Skeletal muscle satellite cell (primary cell): Measurements from ENCODE around the gene TMUB1.
A peak's percentile ranks its signal among the peaks of the same experiment; 100 is the strongest.

Experiments used
- H3K27me3 ChIP-seq: 2 replicates; pipeline ENCODE4 v1.7.0; 2013; ENCODE audit warnings: low read length; ENCODE audit not compliant: control insufficient read depth, insufficient read depth
- H3K36me3 ChIP-seq: 2 replicates; pipeline ENCODE4 v1.7.0; 2013; ENCODE audit warnings: mild to moderate bottlenecking, control low read depth, low read length; ENCODE audit not compliant: insufficient read depth
- H3K4me1 ChIP-seq: 2 replicates; pipeline ENCODE4 v1.7.0; 2013; ENCODE audit warnings: low read length; ENCODE audit not compliant: control insufficient read depth, insufficient read depth
- H3K4me2 ChIP-seq: 2 replicates; pipeline ENCODE4 v1.7.0; 2013; ENCODE audit warnings: mild to moderate bottlenecking, low read length
- H3K4me3 ChIP-seq: 2 replicates; pipeline ENCODE4 v1.7.0; 2013; ENCODE audit warnings: low read length
- H3K9ac ChIP-seq: 2 replicates; pipeline ENCODE4 v1.7.0; 2013; ENCODE audit warnings: mild to moderate bottlenecking, low read depth, low read length, moderate library complexity
- H3K9me3 ChIP-seq: replicated peaks from 2 replicates; pipeline ENCODE4 v1.7.0; 2013; ENCODE audit warnings: mild to moderate bottlenecking, control low read depth, low read length

Gene TMUB1

DNA sequence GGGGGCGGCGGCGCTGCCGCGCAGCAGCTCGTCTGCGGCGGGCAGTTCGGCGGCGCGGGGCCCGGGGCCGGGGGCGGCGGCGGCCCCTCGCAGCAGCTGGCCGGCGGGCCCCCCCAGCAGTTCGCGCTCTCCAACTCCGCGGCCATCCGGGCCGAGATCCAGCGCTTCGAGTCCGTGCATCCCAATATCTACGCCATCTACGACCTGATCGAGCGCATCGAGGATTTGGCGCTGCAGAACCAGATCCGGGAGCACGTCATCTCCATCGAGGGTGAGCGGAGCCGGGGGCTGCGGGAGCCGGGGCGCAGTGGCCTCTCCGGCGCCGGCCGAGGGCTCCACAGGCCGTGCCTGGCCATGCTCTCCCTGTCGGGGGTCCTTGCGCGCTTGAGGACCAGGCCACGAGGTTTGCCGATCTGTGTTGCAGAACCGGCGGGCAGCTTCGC is 3.5 kb upstream of the TMUB1 start:
- Histone ChIP-seq H3K4me3 (peak overlapping the region; percentile 88), H3K36me3 (peaks cover 3% of the 10 kb centered on the region), H3K9ac (peak overlapping the region; percentile 90), H3K4me1 (peaks cover 47% of the 10 kb centered on the region), H3K27me3 (no peaks in the 10 kb centered on the region), H3K9me3 (no peaks in the 10 kb centered on the region), H3K4me2 (peak overlapping the region; percentile 100)

DNA sequence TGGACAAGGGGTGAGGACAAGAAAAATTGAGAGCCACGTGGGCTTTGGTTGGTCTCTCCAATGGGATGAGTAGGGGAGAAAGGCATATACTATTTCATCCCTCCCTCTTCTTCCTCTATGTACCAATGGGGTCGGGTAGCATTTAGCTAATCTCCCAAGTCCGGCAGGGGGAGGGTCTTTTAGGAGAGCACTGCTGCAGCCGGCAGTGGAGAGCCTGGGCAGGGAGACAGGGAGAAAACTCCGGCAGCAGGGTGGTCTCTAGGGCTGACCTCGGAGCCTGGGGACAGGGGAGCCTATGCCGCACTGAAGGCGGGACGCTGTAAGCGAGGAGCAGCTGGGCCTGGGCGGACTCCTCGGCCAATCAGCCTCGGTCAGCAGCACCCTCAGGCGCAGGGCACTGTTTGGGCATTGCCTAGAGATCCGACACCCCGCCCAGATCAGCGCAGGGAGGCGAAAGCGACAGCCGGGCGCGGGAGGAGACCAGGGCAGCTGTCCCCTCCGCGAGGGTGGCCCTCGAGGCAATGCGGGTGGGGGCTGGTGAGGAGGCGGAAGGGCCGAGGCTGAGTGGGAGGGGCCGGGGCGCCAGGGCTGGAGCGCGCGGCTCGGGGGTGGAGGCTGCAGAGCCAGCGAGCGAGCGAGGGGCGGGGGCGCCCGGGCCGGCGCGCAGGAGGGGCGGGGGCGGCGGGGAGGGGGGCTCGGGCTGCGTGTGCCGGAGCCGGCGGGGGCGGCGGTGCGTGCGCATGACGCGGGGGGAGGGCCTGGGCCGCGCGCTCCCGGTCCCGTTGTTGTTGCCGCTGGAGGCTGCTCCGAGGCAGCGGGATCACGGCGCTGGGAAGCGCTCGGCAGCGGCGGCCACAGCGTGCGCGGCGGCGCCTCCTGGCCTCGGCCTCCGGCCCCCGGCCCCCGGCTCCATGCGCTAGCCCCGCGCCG is 2.7 kb upstream of the TMUB1 start, which contains the start of gene AGAP3:
Gene AGAP3, plus strand, starts transcription at position 785 of the 930 bp plus-strand sequence. CDS start 267 bp downstream, outside the sequence.
- Histone ChIP-seq H3K27me3 (no peaks in the 10 kb centered on the region), H3K4me1 (peaks cover 56% of the 10 kb centered on the region), H3K4me3 (peak within 1 kb of the TSS; percentile 88), H3K9ac (peak within 1 kb of the TSS; percentile 90), H3K9me3 (no peaks in the 10 kb centered on the region), H3K4me2 (peak within 1 kb of the TSS; percentile 100), H3K36me3 (no peaks in the 10 kb centered on the region)

DNA sequence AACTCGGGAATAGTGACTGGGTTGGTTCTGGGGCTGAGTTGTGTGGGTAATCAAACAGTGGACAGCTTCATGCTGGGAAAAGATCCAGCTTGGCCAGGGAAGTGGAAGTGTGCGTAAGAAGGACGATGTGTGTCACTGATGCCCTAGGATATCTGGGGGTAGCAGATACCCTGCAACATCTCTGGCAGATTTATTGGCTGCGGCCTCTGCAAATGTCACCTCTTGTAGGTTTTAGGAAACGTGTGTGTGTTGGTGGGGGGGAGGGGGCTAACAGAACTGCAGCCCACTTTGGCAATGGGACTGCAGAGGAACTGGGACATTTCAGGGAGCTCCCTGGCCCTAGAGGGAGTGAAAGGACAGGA is 2.0 kb upstream of the TMUB1 start:
- Histone ChIP-seq H3K9ac (peak overlapping the region; percentile 71), H3K36me3 (no peaks in the 10 kb centered on the region), H3K4me1 (peaks cover 58% of the 10 kb centered on the region), H3K4me3 (peak overlapping the region; percentile 79), H3K27me3 (no peaks in the 10 kb centered on the region), H3K4me2 (peak overlapping the region; percentile 82), H3K9me3 (no peaks in the 10 kb centered on the region)

DNA sequence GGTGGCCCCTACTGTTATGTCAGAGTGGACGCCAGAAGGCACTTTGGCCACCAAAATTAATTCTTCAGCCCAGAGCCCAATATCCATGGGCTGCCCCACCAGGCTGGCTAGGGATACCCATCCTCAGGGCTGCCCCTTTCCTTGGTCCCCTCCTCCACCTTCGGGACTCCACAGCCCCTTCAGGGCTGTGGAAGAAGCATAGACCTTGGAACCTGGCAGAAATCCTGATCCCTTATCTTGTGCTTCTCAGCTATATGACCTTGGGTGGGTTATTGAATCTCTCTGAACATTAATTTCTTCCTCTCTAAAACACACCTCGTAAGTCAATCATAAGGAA is 499 bp upstream of the TMUB1 start:
- Histone ChIP-seq H3K9ac (peak overlapping the region; percentile 99), H3K4me3 (peak overlapping the region; percentile 81), H3K4me1 (peaks cover 55% of the 10 kb centered on the region), H3K9me3 (no peaks in the 10 kb centered on the region), H3K36me3 (peaks cover 3% of the 10 kb centered on the region), H3K27me3 (no peaks in the 10 kb centered on the region), H3K4me2 (peak overlapping the region; percentile 99)

DNA sequence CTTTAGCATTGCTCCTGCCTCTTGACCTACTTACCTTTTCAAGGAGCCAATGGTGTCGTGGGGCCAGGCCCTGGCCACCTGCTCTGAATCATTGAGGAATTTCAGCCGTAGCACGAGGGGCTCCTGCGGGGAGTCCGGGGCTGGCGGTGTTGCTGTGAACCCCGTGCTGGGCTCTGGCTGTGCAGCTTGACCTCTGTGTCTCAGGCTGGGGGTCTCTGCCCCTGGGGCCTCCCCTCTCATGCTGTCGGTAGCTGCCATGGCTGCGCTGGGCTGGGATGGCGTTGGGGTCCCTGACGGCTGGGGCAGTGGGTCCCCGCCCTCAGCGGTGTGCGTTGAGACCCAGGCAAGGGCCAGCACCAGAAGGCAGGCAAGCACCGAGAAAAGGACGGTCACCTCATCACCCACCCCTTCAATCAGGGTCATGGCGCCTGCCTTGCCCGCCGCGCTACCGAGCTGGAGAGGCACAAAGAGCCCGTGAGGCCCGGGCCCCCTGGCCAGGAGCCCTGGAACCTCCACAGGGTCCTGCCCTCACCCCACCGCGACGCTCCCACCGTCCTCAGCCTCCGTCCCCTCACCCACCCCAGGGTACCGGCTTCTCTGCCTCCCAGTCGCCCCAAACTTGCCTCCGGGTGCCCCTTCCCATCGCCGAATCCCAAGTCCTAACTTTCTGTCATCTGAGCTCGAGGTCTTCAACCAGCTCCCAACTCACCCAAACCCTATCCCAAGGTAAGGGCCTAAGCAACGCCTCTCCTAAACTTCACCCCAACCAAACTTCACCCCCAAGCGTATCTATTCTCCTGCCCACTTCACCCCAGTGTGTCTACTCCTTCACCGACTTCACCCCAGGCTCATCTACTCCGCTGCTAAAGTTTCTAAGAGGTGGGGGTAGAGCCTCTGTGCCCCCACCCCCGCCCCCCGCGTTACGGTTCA is 887 bp downstream of the TMUB1 start:
- Histone ChIP-seq H3K27me3 (no peaks in the 10 kb centered on the region), H3K4me2 (peak overlapping the region; percentile 99), H3K9ac (peak overlapping the region; percentile 99), H3K4me1 (peaks cover 45% of the 10 kb centered on the region), H3K9me3 (no peaks in the 10 kb centered on the region), H3K4me3 (peak overlapping the region; percentile 81), H3K36me3 (peaks cover 6% of the 10 kb centered on the region)

DNA sequence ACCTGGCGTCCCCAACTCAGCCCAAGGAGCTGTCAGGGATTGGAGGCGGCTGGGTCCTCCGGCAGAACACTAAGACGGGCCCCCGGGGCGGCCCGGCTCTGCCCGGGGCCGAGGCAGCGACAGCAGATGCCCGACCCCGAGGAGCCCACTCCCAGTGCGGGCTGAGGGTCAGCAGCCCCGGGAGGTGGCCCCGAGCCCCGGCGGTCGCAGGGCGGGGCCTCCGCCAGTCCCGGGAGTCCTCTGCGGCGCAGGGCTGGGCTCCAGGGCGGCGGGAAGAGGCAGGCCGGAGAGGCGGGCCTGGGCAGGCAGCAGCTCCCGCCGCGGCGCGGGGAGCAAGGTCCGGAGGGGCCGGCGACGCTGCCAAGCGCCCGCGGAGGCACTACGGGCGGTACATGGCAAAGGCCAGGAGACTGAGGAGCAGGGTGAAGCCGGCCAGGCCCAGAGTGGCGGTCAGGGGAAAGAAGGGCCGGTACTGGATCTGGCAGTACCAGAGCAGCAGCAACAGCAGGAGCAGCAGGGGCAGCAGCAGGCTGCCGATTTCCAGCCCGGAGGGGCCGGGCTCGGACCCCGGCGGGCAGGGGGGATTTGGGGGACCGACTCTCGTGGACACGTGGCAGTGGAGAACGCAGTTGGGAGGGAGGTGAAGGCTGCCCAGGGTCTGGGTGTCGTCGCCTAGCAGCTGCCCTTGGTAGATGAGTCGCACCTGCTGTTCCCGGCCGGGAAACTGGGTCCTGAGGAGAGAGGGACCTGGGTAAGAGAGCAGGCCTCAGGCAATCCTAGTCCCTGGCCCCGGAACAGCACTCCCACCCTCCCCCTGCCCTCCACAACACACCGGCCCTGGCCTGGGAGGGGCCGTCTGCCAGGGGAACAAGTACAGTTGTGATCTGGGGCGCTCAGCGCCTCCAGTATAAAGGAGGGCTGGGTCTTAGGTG is 1.9 kb downstream of the TMUB1 start:
- Histone ChIP-seq H3K9me3 (no peaks in the 10 kb centered on the region), H3K4me1 (peaks cover 45% of the 10 kb centered on the region), H3K4me2 (peak overlapping the region; percentile 99), H3K27me3 (no peaks in the 10 kb centered on the region), H3K9ac (peak overlapping the region; percentile 99), H3K36me3 (peaks cover 14% of the 10 kb centered on the region), H3K4me3 (peak overlapping the region; percentile 81)

DNA sequence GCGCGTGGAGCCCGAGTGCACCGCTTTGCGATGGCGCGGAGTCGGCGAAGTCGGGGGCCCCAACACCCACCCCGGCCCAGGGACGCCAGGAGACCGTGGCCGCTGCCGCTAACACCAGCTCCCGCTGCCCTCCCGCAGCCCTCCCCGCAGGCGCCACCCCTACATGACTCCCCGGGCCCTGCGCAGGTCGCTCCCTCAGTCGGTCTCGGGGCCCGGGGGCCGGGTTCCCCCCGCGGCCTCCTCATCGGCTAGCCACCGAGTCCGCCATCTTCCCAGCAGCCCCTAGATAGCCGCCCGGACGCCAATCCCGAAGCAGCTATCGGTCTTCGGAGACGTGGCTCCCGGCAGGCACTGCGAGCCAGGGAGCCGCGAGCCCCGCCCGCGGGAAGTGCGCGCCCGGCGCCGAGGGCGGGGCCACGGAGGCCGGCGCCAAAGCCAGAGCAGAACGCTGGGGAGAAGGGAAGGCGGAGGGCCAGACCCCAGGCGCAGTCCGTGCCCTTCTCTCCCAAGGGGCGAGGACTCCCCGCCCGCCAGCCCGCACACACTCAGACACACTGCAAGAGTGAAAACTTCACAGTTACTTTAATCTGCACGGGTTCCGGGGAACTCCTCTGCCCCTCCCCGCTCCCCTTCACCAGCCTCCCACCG is 2.6 kb downstream of the TMUB1 start, which contains the start of gene FASTK:
Gene FASTK, minus strand, starts transcription at position 288 of the 648 bp plus-strand sequence. Its CDS starts 43 bp downstream, at position 245.
- Histone ChIP-seq H3K27me3 (no peaks in the 10 kb centered on the region), H3K36me3 (peaks cover 22% of the 10 kb centered on the region), H3K4me2 (peak within 1 kb of the TSS; percentile 99), H3K4me1 (peaks cover 42% of the 10 kb centered on the region), H3K9ac (peak within 1 kb of the TSS; percentile 99), H3K4me3 (peak within 1 kb of the TSS; percentile 81), H3K9me3 (no peaks in the 10 kb centered on the region)

DNA sequence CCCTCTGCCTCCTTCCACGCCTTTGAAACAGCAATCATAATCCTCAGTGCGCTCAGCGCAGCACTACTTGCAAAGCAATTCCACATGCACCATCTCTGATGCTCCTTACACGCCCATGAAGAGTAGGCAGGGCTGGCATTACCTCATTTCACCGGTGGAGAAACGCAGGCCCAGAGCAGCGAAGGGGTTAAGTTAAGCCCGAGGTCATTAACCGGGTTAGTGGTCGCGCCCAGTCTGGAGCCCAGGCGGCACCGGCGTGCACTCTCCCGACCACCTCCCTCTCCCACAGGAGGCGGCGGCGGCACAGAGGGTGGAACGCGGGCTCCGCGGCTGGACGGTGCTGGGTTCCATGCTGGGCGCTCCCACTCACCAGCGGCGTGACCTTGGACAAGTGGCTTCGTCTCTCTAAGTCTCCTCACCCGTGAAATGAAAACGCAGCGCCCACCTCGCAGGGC is 3.2 kb downstream of the TMUB1 start:
- Histone ChIP-seq H3K36me3 (peaks cover 27% of the 10 kb centered on the region), H3K9ac (peak overlapping the region; percentile 99), H3K4me2 (peak overlapping the region; percentile 79), H3K9me3 (no peaks in the 10 kb centered on the region), H3K4me1 (peaks cover 36% of the 10 kb centered on the region), H3K27me3 (no peaks in the 10 kb centered on the region), H3K4me3 (peak overlapping the region; percentile 81)

DNA sequence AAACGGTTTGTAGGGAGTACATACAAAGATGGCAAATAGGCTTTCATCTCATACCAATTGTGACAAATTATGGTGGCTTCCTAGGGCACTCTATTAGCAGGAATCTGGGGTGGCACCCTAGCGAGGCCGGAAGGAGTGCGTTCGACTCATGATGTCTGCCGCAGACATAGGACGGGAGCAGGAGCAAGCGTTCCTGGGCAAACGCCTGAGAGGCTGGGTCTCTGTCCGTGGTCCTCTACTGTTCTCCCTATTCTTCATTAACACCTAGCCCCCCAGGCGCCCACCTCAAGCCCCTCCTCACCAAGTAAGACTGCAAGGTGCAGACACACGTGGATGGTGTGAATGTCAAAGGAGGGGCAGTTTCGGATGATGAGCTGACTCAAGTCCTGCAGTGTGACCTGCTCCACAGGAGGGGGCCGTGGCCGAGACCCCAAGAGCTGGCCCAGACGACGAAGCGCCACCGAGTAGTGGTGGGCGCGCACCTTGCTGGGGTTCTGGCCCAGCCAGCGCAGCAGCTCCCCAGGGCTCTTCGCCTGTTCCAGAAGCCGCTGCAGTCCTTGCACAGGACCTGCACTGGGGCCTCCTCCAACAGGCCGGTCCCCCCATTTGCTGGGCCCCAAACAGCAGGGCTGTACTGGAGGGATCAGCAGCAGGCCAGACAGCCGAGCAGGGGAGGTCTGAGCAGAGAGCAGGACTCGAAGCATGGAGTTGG is 3.9 kb downstream of the TMUB1 start:
- Histone ChIP-seq H3K36me3 (peaks cover 35% of the 10 kb centered on the region), H3K9me3 (no peaks in the 10 kb centered on the region), H3K4me3 (peak overlapping the region; percentile 81), H3K27me3 (no peaks in the 10 kb centered on the region), H3K4me1 (peaks cover 36% of the 10 kb centered on the region), H3K4me2 (peak overlapping the region; percentile 79), H3K9ac (peak overlapping the region; percentile 99)
